Gastroesophageal sphincter (tissue), 4 donors: ENCODE results near the gene BACH2. TPM values are rescaled to one million over a fixed set of nuclear protein-coding genes. Genes with fewer than 3 reads are reported as not detected.

Experiments
- ATAC-seq: fragments of 150-250 bp; one replicate; pipeline ENCODE4 v1.9.1; 2016; ENCODE audit warnings: mild to moderate bottlenecking, moderate library complexity
- H3K27ac ChIP-seq, 4 donors: fragments of 200-600 bp; sonication (generic) in 3 of 4; 1 replicate in 3 of 4; 2 replicates in 1 of 4; pipeline ENCODE4 v1.5.1; 2016 to 2019
- H3K27me3 ChIP-seq: fragments of 200-600 bp; sonication (generic); one replicate; pipeline ENCODE4 v1.5.1; 2019
- H3K36me3 ChIP-seq, 2 donors: fragments of 200-600 bp; sonication (generic); one replicate each; pipeline ENCODE4 v1.5.1; 2019; ENCODE audit warnings: control low read depth in 1 of 2
- H3K4me1 ChIP-seq, 3 donors: fragments of 200-600 bp; sonication (generic); 1 replicate in 2 of 3; 2 replicates in 1 of 3; pipeline ENCODE4 v1.5.1; 2016 to 2019; ENCODE audit warnings: control low read depth in 2 of 3
- H3K4me3 ChIP-seq, 2 donors: fragments of 200-600 bp; sonication (generic); one replicate each; pipeline ENCODE4 v1.5.1; 2019; ENCODE audit warnings: mild to moderate bottlenecking in 1 of 2, moderate library complexity in 1 of 2
- H3K9me3 ChIP-seq, 3 donors: fragments of 200-600 bp; sonication (generic); one replicate each; pipeline ENCODE4 v1.5.1; 2017 to 2019; ENCODE audit warnings: control low read depth in 2 of 3
- EP300 ChIP-seq: sonication (generic); formaldehyde crosslinking; IDR thresholded peaks from one replicate; pipeline ENCODE4 v1.6.1; 2017; ENCODE audit warnings: antibody characterized with exemption, mild to moderate bottlenecking
- POLR2A ChIP-seq, 2 donors: fragments of 450-650 bp; IDR thresholded peaks; one replicate each; pipeline ENCODE4 v1.6.1; 2017; ENCODE audit warnings: antibody characterized with exemption in 2 of 2, mild to moderate bottlenecking in 2 of 2, moderate library complexity in 1 of 2
- POLR2AphosphoS5 ChIP-seq: sonication (generic); formaldehyde crosslinking; IDR thresholded peaks from one replicate; pipeline ENCODE4 v1.6.1; 2017; ENCODE audit warnings: antibody characterized with exemption
- WGBS, 2 donors: methylation state at CpG; one replicate each; pipeline ENCODE4 v1.1.5; 2018; ENCODE audit warnings: low coverage in 1 of 2; 5-methylcytosine and 5-hydroxymethylcytosine counted together
- total RNA-seq, 4 donors: library from RNA; depleted of rRNA; stranded (reverse); fragments of >200 nt; gene quantifications; one replicate each; pipeline ENCODE4 v1.1.0, GENCODE V29; 2016
- TF ChIP-seq, protein P1 (sequence below), 4 experiments: fragments of 200-600 bp in 2 of 4; fragments of 450-650 bp in 2 of 4; sonication (generic) in 1 of 4; IDR thresholded peaks; one replicate each; pipeline ENCODE4 v1.5.1; 2017 to 2019; ENCODE audit warnings: antibody characterized with exemption in 4 of 4, mild to moderate bottlenecking in 2 of 4, moderate library complexity in 2 of 4

The BACH2 gene
- total RNA-seq, 4 donors from 2014 or later = 3.5 to 10.4 (median 3.9) TPM

DNA sequence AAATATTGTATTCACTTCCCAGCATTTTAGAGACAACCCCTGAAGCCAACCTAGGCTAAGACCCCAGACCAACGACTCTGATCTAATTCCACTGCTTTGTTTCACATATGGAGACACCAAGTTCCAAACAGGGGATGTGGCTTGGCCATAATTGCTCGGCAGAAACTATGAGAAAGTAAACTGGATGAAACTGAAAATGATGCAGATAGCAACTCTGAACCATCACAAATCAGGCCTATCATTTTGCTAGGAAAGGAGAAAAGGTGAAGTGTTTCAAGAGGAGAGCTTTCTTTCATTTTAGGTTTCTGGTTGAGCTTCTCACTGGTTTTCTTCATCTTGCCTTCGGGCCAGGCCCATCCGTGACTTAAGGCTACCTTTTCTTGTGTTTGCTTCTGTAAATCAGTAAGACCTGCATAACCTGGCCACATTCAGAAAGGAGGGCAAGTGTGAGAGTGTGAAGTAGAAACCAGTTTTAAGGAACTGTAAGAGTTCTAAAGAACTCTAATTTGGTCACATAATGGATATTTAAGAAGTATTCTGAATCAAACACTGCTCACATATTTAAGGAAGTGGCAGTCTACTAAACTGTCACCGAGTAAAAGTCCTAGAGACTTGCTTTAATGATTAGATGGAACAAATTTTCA lies 105.8 kb downstream of the BACH2 start:
- WGBS, 2 donors = 75 to 80% methylated on average over 5 of the region's 5 CpGs
- Histone ChIP-seq H3K36me3 (no peaks in the 10 kb centered on the region), H3K27me3 (no peaks in the 10 kb centered on the region), H3K4me1 (peaks cover 0 to 29% (median 6%) of the 10 kb centered on the region in 3 donors), H3K27ac (no peak overlapping the region), H3K9me3 (no peaks in the 10 kb centered on the region), H3K4me3 (no peak overlapping the region)
- no peak for ATAC-seq
- no peak for TF ChIP-seq POLR2AphosphoS5
- TF ChIP-seq, protein P1, sequence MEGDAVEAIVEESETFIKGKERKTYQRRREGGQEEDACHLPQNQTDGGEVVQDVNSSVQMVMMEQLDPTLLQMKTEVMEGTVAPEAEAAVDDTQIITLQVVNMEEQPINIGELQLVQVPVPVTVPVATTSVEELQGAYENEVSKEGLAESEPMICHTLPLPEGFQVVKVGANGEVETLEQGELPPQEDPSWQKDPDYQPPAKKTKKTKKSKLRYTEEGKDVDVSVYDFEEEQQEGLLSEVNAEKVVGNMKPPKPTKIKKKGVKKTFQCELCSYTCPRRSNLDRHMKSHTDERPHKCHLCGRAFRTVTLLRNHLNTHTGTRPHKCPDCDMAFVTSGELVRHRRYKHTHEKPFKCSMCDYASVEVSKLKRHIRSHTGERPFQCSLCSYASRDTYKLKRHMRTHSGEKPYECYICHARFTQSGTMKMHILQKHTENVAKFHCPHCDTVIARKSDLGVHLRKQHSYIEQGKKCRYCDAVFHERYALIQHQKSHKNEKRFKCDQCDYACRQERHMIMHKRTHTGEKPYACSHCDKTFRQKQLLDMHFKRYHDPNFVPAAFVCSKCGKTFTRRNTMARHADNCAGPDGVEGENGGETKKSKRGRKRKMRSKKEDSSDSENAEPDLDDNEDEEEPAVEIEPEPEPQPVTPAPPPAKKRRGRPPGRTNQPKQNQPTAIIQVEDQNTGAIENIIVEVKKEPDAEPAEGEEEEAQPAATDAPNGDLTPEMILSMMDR (IDR thresholded peaks at IDR 0.05) = no peak
- TF ChIP-seq POLR2A (IDR thresholded peaks at IDR 0.05) = no peak

DNA sequence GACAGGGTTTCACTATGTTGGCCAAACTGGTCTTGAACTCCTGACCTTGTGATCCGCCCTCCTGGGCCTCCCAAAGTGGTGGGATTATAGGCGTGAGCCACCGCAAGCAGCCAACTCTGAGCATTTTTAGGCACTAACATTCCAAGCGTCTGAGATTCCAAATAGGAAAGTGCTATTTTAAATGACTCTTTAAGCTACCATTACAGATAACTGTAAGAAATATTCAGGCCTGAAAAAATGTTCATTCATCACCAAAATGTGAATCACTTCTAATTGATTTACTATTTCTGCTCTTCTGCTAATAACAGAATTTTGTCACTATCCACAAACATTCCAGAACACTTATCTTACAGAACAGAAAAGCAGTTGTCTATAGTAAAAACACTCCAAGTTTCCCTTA lies 106.5 kb downstream of the BACH2 start:
- WGBS, 2 donors = 52% methylated on average over 4 of the region's 4 CpGs
- ATAC-seq = no peak
- no peak overlapping the region for H3K27ac ChIP-seq

DNA sequence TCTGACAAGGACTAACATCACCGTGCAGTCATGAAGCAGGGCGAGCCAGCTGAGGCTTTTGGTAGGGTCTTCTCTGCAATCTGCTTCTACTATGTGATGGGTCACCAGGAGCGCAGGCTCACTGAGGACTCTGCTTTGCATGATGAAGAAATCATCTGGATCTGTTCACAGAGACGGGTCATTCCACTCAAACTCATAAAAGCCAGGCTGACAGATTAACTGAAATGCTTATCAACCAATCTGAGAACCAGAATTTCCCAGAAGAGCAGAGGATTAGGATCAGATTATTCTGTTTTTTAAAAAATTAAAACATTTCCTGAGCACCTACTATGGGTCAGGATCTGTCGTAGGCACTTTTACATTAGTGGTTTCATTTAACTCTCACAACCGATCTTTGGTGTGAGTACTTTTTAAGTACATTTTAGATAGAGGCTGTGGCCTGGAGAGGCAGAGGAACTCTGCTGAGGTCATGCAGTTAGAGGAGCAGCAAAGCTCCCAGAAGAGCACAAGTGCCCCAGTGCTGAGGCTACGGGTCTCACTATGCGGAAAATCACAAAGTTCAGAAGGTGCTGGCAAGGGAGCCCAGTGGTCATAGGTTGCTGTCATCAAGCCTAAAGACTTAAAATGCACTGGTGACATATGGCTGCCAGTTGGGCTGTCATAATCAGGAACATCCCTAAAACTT lies 109.1 kb downstream of the BACH2 start:
- ATAC-seq = no peak
- Histone ChIP-seq H3K4me1 (peaks cover 0 to 23% (median 0%) of the 10 kb centered on the region in 3 donors), H3K4me3 (no peak overlapping the region), H3K9me3 (no peaks in the 10 kb centered on the region), H3K27me3 (no peaks in the 10 kb centered on the region), H3K36me3 (no peaks in the 10 kb centered on the region), H3K27ac (no peak overlapping the region)
- 77 to 85% methylated on average over 5 to 7 of the region's 8 CpGs for WGBS, 2 donors
- TF ChIP-seq POLR2AphosphoS5 (no peak), EP300 (no peak), POLR2A (IDR thresholded peaks at IDR 0.05) (no peak)
- TF ChIP-seq, protein P1 (IDR thresholded peaks at IDR 0.05) = no peak

More for the DNA sequence above, 106.5 kb downstream of the BACH2 start:
- TF ChIP-seq, protein P1 (IDR thresholded peaks at IDR 0.05) = no peak
- TF ChIP-seq POLR2AphosphoS5 (no peak), EP300 (no peak), POLR2A (IDR thresholded peaks at IDR 0.05) (no peak)
- Histone ChIP-seq H3K9me3 (no peaks in the 10 kb centered on the region), H3K36me3 (no peaks in the 10 kb centered on the region), H3K4me1 (peaks cover 0 to 23% (median 6%) of the 10 kb centered on the region in 3 donors), H3K4me3 (no peak overlapping the region), H3K27me3 (no peaks in the 10 kb centered on the region)

DNA sequence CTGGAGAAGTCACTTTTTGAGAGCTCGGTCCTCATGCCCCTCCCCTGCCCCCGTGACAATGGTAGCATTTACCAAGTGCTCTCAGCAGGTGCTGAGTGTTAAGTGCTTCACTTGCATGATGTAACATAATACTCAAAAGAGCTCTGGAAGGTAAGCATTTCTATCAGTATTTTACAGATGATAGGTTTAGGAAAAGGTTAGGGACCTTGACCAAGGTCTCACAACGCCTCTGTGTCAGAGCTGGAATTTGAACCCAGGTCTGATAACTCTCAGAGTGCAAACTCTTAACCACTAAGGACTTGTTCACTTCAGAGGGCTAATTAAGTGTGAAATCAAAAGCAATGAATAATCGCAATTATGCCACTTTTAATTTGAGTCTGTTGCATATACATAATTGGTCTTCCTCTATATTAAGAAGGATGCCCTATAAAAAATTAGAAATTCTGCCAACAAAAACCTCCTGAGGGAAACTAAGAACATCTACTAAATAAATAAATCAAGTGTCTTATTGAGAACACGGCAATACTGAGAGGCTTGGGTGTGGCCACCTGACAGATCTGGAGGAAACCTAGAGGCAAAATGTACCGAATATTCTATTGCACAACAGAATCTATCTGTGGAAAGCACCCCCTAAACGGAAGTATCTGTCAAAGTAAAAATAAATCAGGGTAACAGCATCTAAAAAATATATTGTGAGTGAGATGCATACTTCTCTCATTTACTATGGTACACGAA lies 109.8 kb downstream of the BACH2 start:
- Histone ChIP-seq H3K9me3 (no peaks in the 10 kb centered on the region), H3K4me3 (no peak overlapping the region), H3K27me3 (no peaks in the 10 kb centered on the region), H3K27ac (no peak overlapping the region), H3K36me3 (no peaks in the 10 kb centered on the region), H3K4me1 (peaks cover 0 to 23% (median 0%) of the 10 kb centered on the region in 3 donors)
- WGBS, 2 donors = 72 to 93% methylated on average over 5 to 8 of the region's 8 CpGs
- no peak for ATAC-seq
- TF ChIP-seq EP300 = no peak
- TF ChIP-seq, protein P1 (IDR thresholded peaks at IDR 0.05) = no peak
- TF ChIP-seq POLR2A (IDR thresholded peaks at IDR 0.05) = no peak
- TF ChIP-seq POLR2AphosphoS5 = no peak
